ENCODE results near the gene SPTBN5. TPM values are rescaled to one million over a fixed set of nuclear protein-coding genes. Genes with fewer than 3 reads are reported as not detected.

Gene SPTBN5
- polyA plus RNA-seq, 1 donor from 2014 or later, result 0.01 TPM

DNA sequence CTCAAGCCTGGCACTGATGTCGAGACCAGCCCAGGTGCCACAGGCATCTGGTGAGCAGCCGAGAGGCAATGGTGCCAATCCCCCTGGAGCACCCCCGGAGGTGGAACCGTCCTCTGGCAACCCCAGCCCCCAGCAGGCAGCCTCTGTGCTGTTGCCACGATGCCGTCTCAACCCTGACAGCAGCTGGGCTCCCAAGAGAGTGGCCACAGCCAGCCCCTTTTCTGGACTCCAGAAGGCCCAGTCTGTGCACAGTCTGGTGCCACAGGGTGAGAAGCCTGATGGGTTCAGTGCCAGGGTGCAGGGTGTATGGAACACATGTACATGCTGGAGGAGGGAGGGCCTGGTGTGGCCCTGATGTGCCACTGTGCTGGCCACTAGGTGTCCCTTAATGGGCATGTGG lies 70.9 kb downstream of the SPTBN5 start:
- no peak overlapping the region for H3K4me3 ChIP-seq (ENCODE audit: low read length)
- TF ChIP-seq RAD21 (conservative IDR thresholded peaks at IDR 0.05) (no peak), SMC3 (conservative IDR thresholded peaks at IDR 0.05; ENCODE audit: poor library complexity) (no peak), EZH2 (IDR thresholded peaks at IDR 0.05; ENCODE audit: borderline replicate concordance, insufficient read depth, low read length, poor library complexity, severe bottlenecking) (no peak), POLR2AphosphoS5 (IDR thresholded peaks at IDR 0.05) (no peak), EP300 (conservative IDR thresholded peaks at IDR 0.05; ENCODE audit: poor library complexity, severe bottlenecking) (no peak), TAF1 (IDR thresholded peaks at IDR 0.05; ENCODE audit: low read depth) (no peak), MXI1 (conservative IDR thresholded peaks at IDR 0.05; ENCODE audit: poor library complexity, severe bottlenecking) (no peak)
- TF ChIP-seq, protein P1, sequence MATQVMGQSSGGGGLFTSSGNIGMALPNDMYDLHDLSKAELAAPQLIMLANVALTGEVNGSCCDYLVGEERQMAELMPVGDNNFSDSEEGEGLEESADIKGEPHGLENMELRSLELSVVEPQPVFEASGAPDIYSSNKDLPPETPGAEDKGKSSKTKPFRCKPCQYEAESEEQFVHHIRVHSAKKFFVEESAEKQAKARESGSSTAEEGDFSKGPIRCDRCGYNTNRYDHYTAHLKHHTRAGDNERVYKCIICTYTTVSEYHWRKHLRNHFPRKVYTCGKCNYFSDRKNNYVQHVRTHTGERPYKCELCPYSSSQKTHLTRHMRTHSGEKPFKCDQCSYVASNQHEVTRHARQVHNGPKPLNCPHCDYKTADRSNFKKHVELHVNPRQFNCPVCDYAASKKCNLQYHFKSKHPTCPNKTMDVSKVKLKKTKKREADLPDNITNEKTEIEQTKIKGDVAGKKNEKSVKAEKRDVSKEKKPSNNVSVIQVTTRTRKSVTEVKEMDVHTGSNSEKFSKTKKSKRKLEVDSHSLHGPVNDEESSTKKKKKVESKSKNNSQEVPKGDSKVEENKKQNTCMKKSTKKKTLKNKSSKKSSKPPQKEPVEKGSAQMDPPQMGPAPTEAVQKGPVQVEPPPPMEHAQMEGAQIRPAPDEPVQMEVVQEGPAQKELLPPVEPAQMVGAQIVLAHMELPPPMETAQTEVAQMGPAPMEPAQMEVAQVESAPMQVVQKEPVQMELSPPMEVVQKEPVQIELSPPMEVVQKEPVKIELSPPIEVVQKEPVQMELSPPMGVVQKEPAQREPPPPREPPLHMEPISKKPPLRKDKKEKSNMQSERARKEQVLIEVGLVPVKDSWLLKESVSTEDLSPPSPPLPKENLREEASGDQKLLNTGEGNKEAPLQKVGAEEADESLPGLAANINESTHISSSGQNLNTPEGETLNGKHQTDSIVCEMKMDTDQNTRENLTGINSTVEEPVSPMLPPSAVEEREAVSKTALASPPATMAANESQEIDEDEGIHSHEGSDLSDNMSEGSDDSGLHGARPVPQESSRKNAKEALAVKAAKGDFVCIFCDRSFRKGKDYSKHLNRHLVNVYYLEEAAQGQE (IDR thresholded peaks at IDR 0.05; ENCODE audit: borderline replicate concordance), result no peak
- TF ChIP-seq, protein P2, sequence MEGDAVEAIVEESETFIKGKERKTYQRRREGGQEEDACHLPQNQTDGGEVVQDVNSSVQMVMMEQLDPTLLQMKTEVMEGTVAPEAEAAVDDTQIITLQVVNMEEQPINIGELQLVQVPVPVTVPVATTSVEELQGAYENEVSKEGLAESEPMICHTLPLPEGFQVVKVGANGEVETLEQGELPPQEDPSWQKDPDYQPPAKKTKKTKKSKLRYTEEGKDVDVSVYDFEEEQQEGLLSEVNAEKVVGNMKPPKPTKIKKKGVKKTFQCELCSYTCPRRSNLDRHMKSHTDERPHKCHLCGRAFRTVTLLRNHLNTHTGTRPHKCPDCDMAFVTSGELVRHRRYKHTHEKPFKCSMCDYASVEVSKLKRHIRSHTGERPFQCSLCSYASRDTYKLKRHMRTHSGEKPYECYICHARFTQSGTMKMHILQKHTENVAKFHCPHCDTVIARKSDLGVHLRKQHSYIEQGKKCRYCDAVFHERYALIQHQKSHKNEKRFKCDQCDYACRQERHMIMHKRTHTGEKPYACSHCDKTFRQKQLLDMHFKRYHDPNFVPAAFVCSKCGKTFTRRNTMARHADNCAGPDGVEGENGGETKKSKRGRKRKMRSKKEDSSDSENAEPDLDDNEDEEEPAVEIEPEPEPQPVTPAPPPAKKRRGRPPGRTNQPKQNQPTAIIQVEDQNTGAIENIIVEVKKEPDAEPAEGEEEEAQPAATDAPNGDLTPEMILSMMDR (IDR thresholded peaks at IDR 0.05; ENCODE audit: poor library complexity, severe bottlenecking), result no peak

DNA sequence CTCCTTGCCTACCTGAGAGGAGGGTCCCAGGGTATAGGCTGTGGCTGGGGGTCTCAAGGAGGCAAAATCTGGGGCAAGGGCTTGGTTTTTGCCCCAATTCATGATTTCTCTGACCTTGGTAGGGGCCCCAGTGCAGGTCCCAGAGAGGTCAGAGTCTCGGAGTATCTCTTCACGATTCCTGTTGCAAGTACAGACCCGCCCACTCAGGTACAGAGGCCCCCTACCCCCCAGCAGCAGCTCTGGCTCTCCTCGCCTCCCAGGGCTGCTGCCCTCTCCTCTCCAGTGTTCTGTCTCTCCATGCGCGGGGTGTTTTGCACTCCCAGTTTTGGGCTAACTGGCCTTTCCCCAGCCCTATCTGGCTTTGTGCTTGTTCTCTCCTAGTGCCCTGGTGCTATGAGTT lies 71.4 kb downstream of the SPTBN5 start:
- Histone ChIP-seq H3K36me3 (ENCODE audit: insufficient read depth, low read length) (no peaks in the 10 kb centered on the region), H3K27me3 (ENCODE audit: insufficient read depth, low read depth, low read length) (no peaks in the 10 kb centered on the region), H3F3A (ENCODE audit: insufficient read depth, low read length, poor library complexity, severe bottlenecking) (no peaks in the 10 kb centered on the region), H3K27ac (ENCODE audit: low read length) (no peak overlapping the region), H3K9me2 (ENCODE audit: insufficient read depth, low read length) (no peaks in the 10 kb centered on the region), H3K4me3 (ENCODE audit: low read length) (no peak overlapping the region), H3K9me3 (ENCODE audit: low read length) (no peaks in the 10 kb centered on the region), H2AFZ (ENCODE audit: low read depth, low read length) (no peak overlapping the region), H3K79me2 (replicated peaks; ENCODE audit: insufficient read depth, low read length) (no peaks in the 10 kb centered on the region), H3K9ac (ENCODE audit: low read length) (no peak overlapping the region), H3K4me2 (ENCODE audit: low read length) (no peak overlapping the region), H4K20me1 (ENCODE audit: insufficient read depth) (no peaks in the 10 kb centered on the region)
- no peak for TF ChIP-seq EZH2 (IDR thresholded peaks at IDR 0.05; ENCODE audit: borderline replicate concordance, insufficient read depth, low read length, poor library complexity, severe bottlenecking)
- TF ChIP-seq POLR2AphosphoS5 (IDR thresholded peaks at IDR 0.05), result no peak
- TF ChIP-seq RAD21 (conservative IDR thresholded peaks at IDR 0.05), result no peak
- no peak for TF ChIP-seq SMC3 (conservative IDR thresholded peaks at IDR 0.05; ENCODE audit: poor library complexity)
- TF ChIP-seq EP300 (conservative IDR thresholded peaks at IDR 0.05; ENCODE audit: poor library complexity, severe bottlenecking), result no peak
- TF ChIP-seq, protein P2 (IDR thresholded peaks at IDR 0.05; ENCODE audit: poor library complexity, severe bottlenecking), result no peak
- no peak for TF ChIP-seq TAF1 (IDR thresholded peaks at IDR 0.05; ENCODE audit: low read depth)
- no peak for TF ChIP-seq MXI1 (conservative IDR thresholded peaks at IDR 0.05; ENCODE audit: poor library complexity, severe bottlenecking)
- TF ChIP-seq, protein P1 (IDR thresholded peaks at IDR 0.05; ENCODE audit: borderline replicate concordance), result no peak

More for the DNA sequence above, 70.9 kb downstream of the SPTBN5 start:
- Histone ChIP-seq H3F3A (ENCODE audit: insufficient read depth, low read length, poor library complexity, severe bottlenecking) (no peaks in the 10 kb centered on the region), H3K27me3 (ENCODE audit: insufficient read depth, low read depth, low read length) (no peaks in the 10 kb centered on the region), H3K27ac (ENCODE audit: low read length) (no peak overlapping the region), H3K9me3 (ENCODE audit: low read length) (no peaks in the 10 kb centered on the region), H3K9me2 (ENCODE audit: insufficient read depth, low read length) (no peaks in the 10 kb centered on the region), H3K79me2 (replicated peaks; ENCODE audit: insufficient read depth, low read length) (no peaks in the 10 kb centered on the region), H4K20me1 (ENCODE audit: insufficient read depth) (no peaks in the 10 kb centered on the region), H3K4me2 (ENCODE audit: low read length) (no peak overlapping the region), H2AFZ (ENCODE audit: low read depth, low read length) (no peak overlapping the region), H3K9ac (ENCODE audit: low read length) (no peak overlapping the region), H3K36me3 (ENCODE audit: insufficient read depth, low read length) (no peaks in the 10 kb centered on the region)
